Ramos (cell line): ENCODE measurements around the gene SLC25A39.

Source experiments
- in situ Hi-C: fragments of 300-500 bp; cut with MboI; formaldehyde crosslinking; loops from one replicate; pipeline ENCODE4 v1.14.3; 2022; ENCODE audit warnings: low sequenced_read_pairs; ENCODE audit not compliant: unreplicated experiment

Gene SLC25A39

GRCh38 chr17:44283344-44284023 lies 41.1 kb downstream of the SLC25A39 start:
- in situ Hi-C loops = no loop called here

- in situ Hi-C loops = no loop called here
Measured at GRCh38 chr17:44282264-44282663, 42.4 kb downstream of the SLC25A39 start.

- in situ Hi-C loops = no loop called here
Measured at GRCh38 chr17:44281570-44281969, 43.1 kb downstream of the SLC25A39 start.

- in situ Hi-C loops = no loop called here
Measured at GRCh38 chr17:44280392-44280937, 44.2 kb downstream of the SLC25A39 start.

GRCh38 chr17:44279666-44280391 lies 44.8 kb downstream of the SLC25A39 start:
- in situ Hi-C loops = no loop called here

GRCh38 chr17:44279346-44279665 lies 45.3 kb downstream of the SLC25A39 start:
- in situ Hi-C loops = no loop called here

- in situ Hi-C loops = no loop called here
Measured at GRCh38 chr17:44277976-44278375, 46.6 kb downstream of the SLC25A39 start.

- in situ Hi-C loops = no loop called here
Measured at GRCh38 chr17:44273607-44274006, 51.0 kb downstream of the SLC25A39 start.

- in situ Hi-C loops = no loop called here
Measured at GRCh38 chr17:44272954-44273353, 51.7 kb downstream of the SLC25A39 start.

- in situ Hi-C loops = no loop called here
Measured at GRCh38 chr17:44272321-44272951, 52.2 kb downstream of the SLC25A39 start.
